22Rv1 (cell line): ENCODE measurements around the gene DDX31.

Experiments used
- H3K27ac ChIP-seq: fragments of 450-650 bp; 2 replicates; pipeline ENCODE4 v1.5.1; 2017
- CTCF ChIP-seq: fragments of 450-650 bp; IDR thresholded peaks from 2 replicates; pipeline ENCODE4 v1.5.1; 2017; ENCODE audit warnings: mild to moderate bottlenecking
- ZFX ChIP-seq: fragments of 450-650 bp; IDR thresholded peaks from 2 replicates; pipeline ENCODE4 v1.6.1; 2017; ENCODE audit warnings: antibody characterized with exemption, borderline replicate concordance

Gene DDX31

GRCh38 chr9:132582786-132583583, 86.8 kb downstream of the DDX31 start:
- no peak for TF ChIP-seq CTCF
- no peak for TF ChIP-seq ZFX
- H3K27ac ChIP-seq, result no peak overlapping the region

DNA sequence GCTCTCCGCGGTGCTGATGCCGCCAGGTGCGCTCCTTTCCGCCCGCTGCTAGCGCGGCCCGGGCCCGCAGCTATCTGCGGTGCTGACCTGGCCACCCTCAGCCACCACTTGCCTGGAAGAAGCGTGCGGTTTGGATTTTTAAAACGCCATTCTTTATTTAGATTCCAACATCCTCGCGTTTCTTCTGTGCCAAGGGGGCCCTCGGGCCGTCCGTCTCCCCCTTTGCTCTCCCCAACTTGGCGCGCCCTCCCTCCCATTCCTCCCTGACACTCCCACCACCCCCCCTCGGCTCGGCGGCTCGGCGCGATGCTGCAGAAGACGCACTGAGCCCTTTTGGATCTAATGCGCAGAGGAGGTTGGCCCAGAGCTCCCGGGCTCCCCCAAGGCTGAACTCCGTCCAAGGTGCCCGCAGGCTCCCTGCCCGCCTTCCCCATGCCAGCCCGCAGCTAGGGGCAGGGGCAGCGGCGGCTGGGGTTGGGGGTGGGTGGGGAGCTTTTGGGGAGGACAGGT, 87.5 kb downstream of the DDX31 start, which contains the start of gene BARHL1:
BARHL1 (plus strand) TSS at position 331 of the 510 bp plus-strand sequence. CDS start 192 bp downstream, outside the sequence.
- TF ChIP-seq CTCF, result 0 out of 2 replicates have a peak, but pooled peaks have one; percentile 9
- no peak for TF ChIP-seq ZFX

GRCh38 chr9:132579427-132579798, 90.4 kb downstream of the DDX31 start:
- TF ChIP-seq ZFX (no peak), CTCF (no peak)
- H3K27ac ChIP-seq, result no peak overlapping the region

More for the DNA sequence above, 87.5 kb downstream of the DDX31 start, which contains the start of gene BARHL1:
- no peak within 1 kb of the TSS for H3K27ac ChIP-seq

- TF ChIP-seq CTCF (no peak), ZFX (no peak)
- no peak overlapping the region for H3K27ac ChIP-seq
Measured at GRCh38 chr9:132578367-132578932, 91.3 kb downstream of the DDX31 start.

- TF ChIP-seq ZFX, result no peak
- TF ChIP-seq CTCF, result no peak
- no peak overlapping the region for H3K27ac ChIP-seq
Measured at GRCh38 chr9:132577119-132577518, 92.7 kb downstream of the DDX31 start.

- H3K27ac ChIP-seq, result no peak overlapping the region
- TF ChIP-seq CTCF, result no peak
- no peak for TF ChIP-seq ZFX
Measured at GRCh38 chr9:132575811-132576210, 94.0 kb downstream of the DDX31 start.

DNA sequence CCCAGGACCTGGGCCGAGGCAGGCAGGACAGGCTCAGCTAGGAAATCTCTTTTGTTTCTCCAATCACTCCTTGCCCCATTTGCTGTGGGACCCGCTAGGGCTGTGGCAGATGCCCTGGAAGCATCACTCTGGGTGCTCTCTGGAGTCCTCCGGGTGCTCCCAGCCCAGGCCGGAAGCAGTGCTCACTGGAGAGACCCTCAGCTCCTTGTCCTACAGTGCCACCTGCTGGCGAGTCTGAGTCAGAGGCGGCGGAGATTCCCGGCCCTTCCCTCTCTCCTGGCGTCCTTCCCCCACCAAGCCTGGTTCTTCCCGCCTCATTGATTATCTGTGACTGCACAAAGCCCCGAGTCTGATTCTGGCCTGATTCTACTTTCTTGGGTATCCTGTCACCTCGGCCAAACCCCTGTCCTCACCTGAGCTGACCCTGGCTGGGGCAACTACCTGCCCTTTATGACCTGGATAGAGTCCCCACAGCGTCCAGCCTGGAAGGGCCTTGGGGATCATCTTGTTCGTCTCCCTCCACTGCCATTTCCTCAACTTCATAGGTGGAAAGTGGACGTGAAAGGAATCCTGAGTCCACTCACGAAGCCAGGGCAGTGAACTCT, 94.7 kb downstream of the DDX31 start:
- no peak for TF ChIP-seq ZFX
- peak; percentile 91 for TF ChIP-seq CTCF
- H3K27ac ChIP-seq, result no peak overlapping the region
